HG03039 (cell line): ENCODE data around the gene INPP4B.

Experiments used
- ATAC-seq: cut with Tn5 transposase; IDR thresholded peaks from one replicate; pipeline ENCODE4 v1.9.1; 2021; ENCODE audit warnings: mild to moderate bottlenecking, moderate library complexity; ENCODE audit not compliant: unreplicated experiment

Gene INPP4B

DNA sequence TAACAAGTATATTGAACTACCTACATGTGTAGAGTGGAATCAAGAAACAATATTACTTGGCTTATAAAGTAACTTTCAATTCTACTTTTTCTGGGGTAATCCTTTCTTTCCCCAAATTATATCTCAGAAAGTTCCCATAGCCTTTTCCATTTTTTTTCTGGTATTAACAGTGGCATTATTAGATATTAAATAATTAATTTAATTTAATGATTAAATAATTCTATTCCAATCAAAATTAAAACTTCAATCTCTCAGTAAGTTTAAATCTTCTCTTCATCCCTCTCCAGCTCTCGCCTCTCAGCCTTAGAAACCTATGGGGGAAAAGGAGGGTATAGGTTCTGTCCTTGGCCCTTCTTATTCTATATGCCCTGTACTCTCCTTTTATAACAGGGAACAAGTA, 262.4 kb downstream of the INPP4B start:
- ATAC-seq: no peak

DNA sequence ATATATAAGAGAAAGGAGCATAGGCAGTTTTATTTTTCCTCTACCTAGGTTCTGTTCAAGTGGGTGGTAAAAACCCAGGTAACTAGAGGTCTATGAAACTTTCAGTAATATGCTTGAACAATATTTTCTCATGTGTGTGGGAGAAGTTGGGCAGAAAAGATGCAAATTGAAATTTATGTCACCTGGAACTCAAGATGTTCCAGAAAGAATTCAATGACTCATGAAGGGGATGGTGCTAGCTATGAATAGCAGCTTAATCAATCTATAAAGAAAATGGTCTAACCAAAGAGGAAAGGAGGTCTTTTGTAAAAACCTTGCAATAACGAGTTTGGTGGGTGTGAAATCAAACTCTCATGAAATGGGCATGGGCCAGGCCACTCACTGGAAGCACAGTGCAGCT, 263.8 kb downstream of the INPP4B start:
- ATAC-seq: no peak

DNA sequence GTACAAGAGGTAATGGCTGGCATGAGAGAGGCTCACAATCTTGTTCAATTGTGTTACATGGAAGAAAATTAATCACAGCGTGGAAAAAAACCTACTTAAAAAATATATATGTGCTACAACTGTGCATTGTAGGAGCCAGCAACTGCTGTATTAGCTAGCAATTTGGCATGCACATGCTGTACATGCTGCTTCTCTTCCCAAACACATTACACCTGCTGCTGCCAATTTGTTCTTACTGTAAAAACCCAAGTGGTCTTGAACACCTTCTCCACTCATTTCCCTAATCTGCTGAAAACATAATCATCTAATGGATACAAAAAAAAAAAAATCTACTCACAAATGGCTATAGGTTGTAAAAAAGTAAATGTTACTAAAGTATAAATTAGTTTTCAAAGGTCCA, 264.2 kb downstream of the INPP4B start:
- no peak for ATAC-seq

DNA sequence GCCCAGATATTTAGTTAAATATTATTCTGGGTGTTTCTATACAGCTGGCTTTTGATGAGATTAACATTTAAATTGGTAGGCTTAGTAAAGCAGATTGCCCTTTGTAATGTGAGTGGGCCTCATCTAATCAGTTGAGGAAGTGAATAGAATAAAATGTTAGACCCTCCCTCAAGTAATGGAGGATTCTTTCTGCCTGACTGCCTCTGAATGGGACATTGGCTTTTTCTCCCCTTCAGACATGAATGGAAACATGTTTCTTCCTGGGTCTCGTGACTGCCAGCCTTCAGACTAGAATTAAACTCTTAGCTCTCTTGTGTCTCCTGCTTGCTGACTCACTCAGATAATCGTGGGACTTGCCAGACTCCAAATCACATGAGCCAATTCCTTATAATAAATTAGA, 266.7 kb downstream of the INPP4B start:
- ATAC-seq: no peak

DNA sequence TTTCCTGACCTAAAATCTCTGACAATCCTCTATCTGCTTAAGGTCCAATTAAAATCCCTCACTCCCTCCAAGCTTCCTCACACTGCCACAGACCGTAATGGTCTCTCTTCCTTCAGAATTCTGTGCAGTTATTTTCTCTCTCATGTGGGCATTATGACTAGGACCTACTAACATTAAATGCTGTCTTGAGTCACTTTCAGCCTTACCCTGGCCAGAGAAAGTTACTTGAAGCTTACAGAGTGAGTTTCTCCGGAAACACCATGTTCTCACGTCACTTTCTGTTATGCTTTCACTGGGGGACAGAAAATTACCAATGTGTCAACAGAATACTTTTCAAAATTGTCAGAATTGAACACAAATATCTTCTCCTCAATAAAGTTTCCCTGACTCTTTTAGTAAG, 271.8 kb downstream of the INPP4B start:
- no peak for ATAC-seq

DNA sequence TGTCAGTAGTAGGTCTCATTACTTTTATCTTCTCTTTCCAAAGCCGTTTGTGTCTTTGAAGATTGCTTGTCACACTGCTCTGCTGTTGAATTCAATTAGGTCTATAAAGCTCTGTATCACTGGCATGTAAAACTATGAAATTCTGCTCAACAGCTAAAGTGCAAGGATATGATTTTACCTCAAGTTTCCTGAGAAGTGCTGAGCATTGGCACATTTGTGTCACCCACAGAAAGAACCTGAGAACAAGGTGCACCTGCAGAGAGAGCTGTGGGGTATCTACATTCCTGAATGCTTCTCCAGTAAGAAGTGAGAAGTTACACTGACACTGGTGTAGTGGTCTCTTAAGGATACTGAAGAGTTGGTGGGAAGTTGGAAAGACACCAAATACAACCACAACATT, 274.0 kb downstream of the INPP4B start:
- no peak for ATAC-seq

DNA sequence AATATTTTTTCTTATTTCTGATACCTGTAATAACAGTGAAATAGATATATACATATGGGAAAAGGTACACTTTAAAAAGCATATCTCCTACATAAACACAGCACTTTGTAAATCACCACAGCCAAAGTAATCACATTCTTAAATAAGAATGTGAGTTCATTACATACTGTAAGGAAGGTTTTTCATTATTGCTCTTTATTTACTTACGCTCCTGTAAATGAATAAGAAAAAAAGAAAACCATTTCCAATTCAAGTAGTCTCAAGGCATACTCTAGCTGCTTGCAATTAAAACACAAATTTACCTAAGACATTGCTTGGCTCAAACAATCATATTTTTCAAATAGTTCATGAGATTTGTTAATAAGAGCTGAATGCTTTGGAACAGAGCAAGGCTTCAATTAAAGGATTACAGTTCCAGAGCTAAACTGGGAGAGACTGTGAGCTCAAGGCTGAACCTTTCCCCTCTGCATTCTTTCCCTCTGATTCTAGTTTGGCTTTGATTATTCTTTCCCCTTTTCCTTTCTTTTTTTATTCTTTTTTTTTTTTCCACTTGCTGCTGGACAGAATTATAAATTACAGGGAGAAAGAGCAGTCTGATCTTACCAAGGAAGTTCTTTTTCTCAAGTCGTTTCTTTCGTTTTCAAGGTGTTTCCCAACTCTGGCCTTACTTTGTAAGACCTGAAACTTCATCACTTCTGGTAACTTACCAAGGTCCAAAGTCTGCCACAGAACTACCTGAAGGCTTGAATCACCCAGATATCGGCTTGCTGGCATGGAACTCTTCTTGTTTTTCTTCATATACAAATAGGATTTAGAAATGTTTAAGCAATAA, 278.3 kb downstream of the INPP4B start:
- no peak for ATAC-seq

DNA sequence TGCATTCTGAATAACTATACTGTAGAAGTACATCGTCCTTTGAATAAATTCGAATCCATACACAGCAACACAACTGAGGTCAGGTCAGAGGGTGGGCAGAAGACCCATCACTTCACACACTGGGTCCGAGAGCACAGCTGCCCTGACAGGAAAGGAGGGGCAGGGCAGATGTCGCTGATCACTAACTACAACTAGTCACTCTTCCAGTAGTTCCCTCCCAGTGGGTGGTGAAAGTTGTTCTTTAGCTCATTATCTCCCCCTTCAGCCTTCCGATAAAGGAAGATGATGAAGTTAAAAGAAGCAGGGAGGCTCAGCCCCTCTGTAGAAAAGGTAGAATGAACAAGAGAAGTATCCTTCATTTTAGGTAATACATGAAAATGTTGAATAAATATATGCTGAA, 278.9 kb downstream of the INPP4B start:
- no peak for ATAC-seq

DNA sequence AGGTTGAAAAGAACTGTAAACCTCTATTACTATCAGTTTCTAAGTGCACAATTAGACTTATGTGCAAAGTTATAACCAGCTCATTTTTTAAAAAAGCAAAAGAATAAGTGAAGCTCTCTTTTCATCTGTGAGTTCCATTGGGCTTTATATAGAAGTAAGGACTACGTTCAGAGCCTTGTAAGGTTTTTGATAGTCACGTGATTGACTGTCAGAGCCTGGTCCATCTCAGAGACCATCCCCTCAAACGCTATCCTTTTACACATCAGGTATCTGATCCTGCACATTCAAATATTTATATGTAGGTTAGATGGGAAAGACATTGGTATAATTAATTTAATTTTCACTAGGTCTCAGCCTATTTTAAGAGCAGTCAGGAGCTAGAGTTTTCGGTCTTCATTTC, 279.3 kb downstream of the INPP4B start:
- no peak for ATAC-seq

DNA sequence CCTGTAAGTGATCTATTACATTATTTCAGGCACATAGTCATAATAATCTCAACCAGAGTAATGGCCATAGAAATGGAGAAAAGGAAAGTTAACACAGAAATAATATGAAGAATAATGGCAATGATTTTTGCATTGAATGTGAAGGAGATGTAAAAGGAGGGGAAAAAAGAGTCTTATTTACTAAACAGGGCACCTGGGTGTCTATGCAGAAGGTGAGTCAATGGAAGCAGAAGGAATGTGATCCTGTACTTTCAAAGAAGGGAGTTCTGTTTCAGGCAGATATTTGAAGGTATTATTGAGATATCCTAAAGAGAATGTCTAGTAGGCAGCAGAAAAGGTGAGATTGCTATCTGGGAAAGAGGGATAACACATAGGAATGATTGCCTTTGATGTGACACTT, 279.9 kb downstream of the INPP4B start:
- ATAC-seq: no peak

DNA sequence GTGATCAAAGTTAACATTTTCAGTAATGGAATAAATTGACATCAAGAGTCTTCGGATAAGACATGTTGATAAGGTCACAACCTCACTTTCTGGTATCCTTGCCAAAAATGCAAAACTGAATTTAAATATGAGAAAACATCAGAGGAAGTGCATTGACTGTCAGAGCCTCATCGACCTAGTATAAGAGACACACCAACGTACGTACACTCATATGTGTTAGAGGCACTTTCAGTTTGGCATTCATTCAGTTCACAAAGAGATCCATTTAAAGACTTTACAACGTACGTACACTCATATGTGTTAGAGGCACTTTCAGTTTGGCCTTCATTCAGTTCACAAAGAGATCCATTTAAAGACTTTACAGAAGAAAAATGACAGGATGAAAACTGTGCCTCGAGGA, 280.3 kb downstream of the INPP4B start:
- no peak for ATAC-seq

DNA sequence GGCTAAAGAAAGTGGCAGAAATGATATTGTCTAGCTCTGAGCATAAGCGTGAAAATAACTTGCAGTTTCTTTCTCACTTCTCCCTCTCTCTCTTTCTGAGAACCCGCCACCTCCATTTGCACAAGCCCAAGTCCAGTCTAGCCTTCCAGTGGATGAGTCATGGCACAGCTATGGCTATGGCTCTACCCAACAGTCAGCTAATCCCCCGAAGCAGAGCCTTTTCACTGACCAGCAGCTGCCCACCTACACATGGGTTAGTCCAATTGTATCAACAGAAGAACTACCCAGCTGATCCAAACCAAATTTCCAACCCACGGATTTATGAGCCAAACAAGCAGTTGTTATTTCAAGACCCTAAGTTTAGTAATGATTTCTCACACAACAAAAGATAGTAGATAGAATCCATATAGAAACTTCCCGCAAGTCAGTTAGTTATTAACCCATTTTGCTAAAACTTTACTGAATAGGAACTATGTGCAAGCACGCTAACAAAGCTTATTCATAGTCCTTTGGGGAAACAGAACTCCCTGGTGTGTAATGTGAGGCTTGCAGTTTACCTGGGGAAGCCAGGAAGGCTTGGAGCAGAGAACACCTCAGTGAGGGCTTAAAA, 282.3 kb downstream of the INPP4B start:
- ATAC-seq: no peak

DNA sequence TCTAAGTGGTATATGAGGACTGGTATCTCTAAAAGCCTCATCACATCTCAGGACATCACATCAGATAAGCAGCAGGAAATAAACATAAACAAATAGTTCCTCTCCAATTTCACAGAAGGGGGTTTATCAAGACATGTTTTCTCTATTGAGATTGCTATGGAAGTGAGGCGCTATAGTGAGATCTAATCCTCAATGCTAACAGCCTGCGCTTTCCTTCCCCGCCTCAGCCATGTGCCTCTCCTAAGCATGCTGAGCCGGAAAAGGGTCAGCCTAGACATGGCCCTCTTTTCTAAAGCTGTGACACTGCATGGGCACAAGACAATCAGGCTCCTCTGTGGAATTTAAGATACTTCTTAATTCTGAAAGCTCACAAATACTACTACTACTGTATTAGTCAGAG, 286.1 kb downstream of the INPP4B start:
- ATAC-seq: no peak

DNA sequence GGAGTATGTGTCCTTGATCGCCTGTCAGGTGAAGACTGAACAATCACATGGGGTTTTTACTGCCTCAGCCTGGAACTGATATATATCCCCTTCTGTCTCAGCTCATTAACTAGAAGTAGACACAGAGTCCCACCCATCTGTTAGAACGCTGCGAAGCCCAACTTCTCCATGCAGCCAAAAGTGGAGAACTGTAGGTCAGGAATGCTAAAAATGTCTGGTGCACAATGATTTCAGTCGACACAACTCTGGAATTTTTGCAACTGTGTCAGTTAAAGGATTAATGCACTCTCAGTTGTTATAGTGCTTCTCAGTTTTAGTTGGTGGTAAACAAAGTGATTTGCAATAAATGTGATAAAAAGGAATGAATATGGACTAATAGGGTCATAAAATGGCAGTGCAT, 287.2 kb downstream of the INPP4B start:
- no peak for ATAC-seq

DNA sequence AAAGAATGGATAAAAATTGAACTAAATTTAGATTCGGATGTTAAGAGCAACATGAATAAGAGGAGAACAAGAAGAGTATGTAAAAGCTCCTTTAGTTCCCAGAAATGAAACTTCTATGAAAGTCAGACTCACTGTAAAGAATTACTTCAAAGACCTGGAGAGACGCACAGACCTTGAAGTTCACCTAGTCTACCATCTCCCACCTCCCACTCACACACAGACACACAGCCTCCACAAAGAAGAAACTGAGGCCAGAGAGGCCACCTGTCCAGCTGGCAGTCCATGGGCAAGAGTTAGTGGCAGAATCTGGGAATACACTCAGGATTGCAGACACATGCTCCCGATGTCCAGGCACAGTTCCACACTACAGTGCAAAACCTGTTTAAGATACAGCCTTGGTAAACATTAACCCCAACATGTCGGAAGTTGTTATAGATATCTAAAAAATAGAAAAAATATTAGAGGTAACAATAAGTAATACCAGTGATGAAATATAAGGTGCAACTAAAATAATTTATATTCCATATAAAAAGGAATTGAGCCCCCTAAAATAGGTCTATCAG, 288.8 kb downstream of the INPP4B start:
- ATAC-seq: no peak

DNA sequence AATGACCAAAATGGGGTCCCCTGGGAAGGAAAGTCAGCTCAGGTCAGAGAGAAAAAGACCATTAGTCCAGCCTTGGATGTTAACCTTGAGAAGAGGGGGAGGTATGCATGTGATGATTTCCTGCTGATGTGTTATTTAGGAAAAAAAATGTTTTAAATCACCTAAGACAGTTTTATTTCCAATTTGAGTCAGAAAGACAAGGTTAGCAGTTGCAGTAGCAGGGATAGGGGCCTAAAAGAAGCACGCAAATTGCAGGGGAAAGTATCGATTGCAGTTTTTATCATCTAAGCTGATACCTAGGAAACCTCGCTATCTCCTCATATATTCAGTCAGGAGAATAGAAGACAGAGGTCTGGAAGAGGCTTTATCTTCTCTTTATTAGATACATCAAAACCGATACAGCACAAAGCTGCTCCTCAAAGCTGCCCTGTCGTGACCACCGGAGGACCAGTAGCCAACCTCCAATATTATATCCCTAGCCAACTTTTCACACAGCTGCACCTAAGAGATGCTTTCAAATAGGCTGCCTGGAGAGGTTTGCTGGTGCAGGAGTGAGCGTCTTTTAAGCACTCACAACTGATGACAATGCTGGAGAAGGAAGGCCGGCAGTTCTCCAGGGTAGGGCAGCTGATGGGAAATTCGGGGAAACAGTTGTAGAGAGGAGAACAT, 289.4 kb downstream of the INPP4B start:
- ATAC-seq: no peak

DNA sequence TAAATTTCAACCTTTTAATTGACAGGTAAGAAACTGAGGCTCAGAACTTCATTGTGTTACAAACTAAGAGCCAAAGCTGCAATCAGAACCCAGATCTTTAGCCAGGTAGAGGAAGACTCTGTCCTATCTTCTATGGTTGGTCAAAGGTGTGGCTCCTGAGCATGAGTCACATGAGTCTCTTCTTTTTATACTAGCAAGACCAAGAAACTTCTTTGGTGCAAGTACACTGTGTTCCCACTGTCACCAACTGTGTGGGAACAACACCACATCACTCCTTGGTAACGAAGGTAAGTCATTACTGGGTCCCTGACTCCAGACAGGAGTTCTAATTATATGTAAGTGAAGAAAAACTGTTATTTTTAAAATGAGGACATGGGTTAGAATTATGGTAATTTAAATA, 290.1 kb downstream of the INPP4B start:
- ATAC-seq: no peak

DNA sequence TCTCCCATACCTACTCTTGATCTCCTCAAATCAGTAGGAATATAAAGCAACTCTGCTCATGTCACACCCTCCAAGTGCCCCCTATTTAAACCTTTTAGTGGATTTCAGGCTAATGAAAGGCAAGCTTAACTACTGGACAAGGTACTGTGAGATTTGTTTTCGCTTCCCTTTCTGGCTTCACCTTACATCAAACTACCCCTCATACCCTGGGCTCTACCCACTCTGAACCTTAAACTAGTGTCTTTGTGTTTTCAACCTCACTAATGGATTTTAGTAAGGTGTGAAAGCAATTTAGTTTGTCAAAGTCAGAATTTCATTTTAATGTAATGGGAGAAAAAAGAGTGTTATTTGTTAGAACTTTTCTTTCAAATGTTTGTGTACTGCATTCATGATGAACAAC, 291.7 kb downstream of the INPP4B start:
- ATAC-seq: no peak

DNA sequence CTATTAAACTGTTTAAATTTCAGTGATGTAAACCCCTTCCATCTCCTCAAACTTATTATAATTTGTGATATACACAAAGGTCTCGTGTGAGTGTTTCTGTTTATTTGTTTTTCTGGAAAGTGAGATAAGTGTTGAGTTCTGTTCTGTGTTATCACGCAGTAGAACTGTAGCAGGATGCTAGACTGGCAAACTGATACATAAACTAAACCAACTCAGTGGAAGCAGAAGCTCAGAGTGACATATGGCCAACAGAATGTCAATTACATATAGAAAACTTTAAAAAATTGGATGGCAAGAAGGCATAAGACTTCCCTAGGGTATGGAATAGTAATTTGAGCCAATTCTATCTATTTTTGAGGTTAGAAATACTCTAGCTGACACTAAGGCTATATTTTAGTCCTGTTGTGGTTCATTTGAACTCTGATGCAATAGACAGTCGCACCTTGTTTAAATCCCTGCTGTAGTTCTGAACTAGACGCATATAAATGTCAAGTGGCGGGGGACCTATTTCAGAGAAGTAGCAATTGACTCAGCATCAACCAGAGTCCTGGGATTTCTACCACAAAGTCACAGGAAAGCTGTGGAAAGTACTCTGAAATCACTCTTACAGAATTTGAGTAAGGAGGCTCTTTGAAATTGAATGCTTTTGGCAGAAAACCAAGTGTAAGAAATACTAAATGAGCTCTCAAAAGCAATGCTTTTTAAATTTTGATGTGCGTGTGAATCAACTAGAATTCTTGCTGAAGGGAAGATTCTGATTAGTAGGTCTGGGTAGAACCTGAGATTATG, 294.4 kb downstream of the INPP4B start:
- ATAC-seq: no peak

DNA sequence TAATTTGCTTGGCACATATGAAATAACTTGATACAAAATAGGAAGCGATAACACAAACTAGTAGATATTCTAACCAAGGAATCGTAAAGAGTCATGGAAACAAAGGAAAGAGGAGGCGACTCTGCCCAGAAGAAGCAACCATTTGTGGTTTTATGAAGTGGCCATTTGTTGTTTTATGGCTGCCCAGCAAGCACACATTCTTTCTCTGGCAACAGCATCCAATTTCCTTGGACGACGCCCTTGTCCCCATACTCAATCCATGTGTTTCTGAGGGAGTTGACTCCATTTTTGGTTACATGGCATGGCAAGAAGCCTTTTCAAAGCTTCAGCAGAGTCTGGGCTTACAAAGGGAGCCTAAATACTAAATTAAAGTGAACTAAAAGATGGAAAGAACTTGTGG, 295.1 kb downstream of the INPP4B start:
- no peak for ATAC-seq
